HG03135 (cell line): Measurements from ENCODE around the gene SIRT4.
"Not testable (repeated sequence)": the region's sequence is repeated elsewhere in the genome, so short reads cannot be mapped to it uniquely, and the experiment has no call there.

Experiments used
- ATAC-seq: cut with Tn5 transposase; IDR thresholded peaks from one replicate; pipeline ENCODE4 v1.9.1; 2021; ENCODE audit warnings: mild to moderate bottlenecking, moderate library complexity; ENCODE audit not compliant: unreplicated experiment

SIRT4 gene, protein sequence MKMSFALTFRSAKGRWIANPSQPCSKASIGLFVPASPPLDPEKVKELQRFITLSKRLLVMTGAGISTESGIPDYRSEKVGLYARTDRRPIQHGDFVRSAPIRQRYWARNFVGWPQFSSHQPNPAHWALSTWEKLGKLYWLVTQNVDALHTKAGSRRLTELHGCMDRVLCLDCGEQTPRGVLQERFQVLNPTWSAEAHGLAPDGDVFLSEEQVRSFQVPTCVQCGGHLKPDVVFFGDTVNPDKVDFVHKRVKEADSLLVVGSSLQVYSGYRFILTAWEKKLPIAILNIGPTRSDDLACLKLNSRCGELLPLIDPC

DNA sequence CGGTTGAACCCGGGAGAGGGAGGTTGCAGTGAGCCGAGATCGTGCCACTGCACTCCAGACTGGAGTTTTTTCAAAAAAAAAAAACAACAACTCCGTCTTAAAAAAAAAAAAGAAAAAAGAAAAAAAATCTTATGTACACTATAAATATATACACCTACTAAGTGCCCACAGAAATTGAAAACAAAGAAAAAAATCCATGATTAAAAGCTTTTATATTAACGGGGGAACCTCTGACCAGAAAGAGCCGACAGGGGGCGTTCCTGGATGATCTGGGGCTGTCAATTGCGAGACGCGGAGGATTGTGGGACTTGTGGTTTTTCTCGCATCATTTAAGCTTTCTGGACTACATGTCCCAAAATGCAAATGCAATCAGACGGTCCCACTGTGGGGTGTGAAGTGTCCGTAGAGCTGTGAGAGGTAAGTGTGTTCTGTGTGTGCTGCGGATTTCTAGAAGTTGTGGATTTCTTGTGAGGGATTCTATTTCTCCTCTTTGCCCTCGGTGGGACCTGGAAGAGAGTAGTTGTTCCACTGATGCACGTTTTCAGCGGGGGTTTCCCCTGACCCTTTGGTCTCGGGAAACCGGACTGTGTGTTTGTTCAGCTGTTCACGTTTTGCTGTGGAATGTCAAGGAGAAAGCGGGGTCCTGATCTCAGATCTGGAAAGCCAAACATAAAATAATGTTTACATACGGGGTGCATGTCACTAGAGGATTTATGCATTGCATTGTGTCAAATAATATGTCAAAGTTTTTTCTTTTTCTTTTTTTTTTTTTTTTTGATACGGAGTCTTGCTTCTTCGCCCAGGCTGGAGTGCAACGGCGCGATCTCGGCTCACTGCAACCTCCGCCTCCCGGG lies at the start of gene SIRT4:
TSS of gene SIRT4 (plus strand) at position 360 of the 854 bp plus-strand sequence. CDS start 1,241 bp downstream, outside the sequence.
- peak; percentile 91 for ATAC-seq

GRCh38 chr12:120253313-120253712 lies 48.8 kb upstream of the SIRT4 start:
- ATAC-seq, result not testable (repeated sequence)

DNA sequence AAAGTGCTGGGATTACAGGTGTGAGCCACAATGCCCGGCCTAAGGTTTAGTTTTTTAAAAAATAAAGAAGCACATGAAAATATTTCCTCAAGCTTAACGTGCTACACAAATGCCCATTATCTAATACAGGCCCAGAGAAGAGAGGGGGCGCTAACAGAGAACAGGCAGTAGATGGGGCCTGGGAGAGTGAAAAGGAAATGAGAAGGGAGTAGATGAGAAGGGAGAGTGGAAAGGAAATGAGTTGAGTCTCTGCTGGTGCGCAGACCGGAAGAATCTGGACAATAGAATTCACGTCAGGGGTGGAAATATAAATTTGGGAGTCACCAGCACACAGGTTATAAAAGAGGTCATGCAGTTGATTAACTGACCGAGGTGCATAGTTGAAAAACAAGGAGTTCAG lies 47.3 kb upstream of the SIRT4 start:
- no peak for ATAC-seq

- ATAC-seq, result no peak
Measured at GRCh38 chr12:120257041-120257821, 44.9 kb upstream of the SIRT4 start.

- no peak for ATAC-seq
Measured at GRCh38 chr12:120258323-120258896, 43.7 kb upstream of the SIRT4 start.

GRCh38 chr12:120259418-120260202 lies 42.5 kb upstream of the SIRT4 start:
- ATAC-seq, result no peak

DNA sequence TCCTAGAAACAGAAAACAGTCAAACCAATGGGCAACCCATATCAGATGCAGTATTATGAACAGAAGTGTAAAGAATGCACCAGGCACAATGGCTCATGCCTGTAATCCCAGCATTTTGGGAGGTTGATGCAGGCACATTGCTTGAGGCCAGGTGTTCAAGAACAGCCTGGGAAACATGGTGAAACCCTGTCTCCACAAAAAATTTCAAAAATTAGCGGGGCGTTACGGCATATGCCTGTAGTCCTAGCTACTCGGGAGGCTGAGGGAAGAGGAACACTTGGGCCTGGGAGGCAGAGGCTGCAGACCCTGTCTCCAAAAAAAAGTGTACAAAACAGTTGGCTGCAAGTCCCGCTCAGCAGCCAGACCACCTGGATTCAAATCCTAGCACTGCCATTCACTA lies 41.5 kb upstream of the SIRT4 start:
- ATAC-seq, result no peak

GRCh38 chr12:120261951-120262851 lies 39.9 kb upstream of the SIRT4 start:
- ATAC-seq, result no peak

DNA sequence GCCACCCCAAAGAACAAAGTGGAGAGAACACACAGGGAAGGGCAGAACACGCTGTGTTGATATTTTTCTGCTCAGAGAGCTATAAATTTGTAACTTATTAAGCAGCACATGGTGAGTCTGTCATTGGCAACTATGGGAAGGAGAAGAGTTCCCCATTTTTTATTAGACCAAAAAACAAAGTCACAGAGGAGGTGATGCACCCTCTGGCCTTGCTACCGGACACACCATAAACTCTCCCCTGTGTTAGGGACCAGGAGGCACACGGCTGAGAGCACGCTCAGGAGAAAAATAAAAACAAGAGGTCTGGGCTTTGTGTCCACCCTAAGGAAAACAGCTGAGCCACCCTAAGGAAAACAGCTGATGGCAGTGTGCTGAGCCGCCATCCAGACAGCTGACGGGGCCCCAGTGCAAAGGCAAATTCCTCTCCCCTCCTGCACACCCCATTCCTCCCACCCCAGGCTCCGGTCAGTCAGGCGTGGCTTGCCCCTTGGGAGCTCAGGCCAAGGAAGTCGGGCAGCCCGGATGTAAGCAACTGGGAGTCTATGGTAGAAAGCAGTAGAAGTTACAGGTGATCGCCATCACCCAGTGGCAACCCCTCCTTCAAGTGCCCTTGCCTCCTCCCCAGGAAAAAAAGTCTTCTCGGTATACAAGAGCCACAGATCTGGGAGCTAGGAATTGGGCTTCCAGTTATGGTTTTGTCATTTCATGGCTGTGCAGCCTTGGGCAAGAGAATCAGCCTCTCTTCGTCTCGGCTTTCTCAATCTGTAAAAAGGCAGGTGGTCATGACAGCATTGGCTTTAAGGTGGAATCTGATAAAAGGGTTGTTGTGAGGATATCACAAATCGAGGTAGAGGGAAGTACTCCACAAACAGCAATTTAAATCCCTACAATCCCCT lies 39.0 kb upstream of the SIRT4 start:
- ATAC-seq, result no peak

DNA sequence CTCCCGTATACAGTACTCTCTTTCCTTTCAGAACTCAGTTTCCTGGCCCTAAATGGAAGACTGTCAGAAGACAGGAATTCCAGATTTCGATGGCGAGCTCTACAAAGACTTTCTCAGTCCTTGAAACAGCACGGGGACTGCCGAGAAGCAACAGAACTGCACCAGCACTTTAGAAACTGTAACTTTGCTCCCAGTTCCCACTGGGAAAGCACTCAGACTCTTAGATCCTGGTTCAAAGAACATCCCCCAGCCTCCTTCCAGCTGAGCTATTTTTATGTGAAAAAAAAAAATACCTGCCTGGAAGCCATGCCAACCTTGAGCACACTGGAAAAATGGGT lies 38.4 kb upstream of the SIRT4 start:
- no peak for ATAC-seq

- ATAC-seq, result no peak
Measured at GRCh38 chr12:120264086-120264903, 37.8 kb upstream of the SIRT4 start.

- no peak for ATAC-seq
Measured at GRCh38 chr12:120264904-120265472, 37.1 kb upstream of the SIRT4 start.

- ATAC-seq, result peak; percentile 65
Measured at GRCh38 chr12:120265473-120266179, 36.5 kb upstream of the SIRT4 start, which contains the start of gene PXN. Gene PXN (minus strand): TSS chr12:120265730. CDS start chr12:120265629, 101 bp downstream.

DNA sequence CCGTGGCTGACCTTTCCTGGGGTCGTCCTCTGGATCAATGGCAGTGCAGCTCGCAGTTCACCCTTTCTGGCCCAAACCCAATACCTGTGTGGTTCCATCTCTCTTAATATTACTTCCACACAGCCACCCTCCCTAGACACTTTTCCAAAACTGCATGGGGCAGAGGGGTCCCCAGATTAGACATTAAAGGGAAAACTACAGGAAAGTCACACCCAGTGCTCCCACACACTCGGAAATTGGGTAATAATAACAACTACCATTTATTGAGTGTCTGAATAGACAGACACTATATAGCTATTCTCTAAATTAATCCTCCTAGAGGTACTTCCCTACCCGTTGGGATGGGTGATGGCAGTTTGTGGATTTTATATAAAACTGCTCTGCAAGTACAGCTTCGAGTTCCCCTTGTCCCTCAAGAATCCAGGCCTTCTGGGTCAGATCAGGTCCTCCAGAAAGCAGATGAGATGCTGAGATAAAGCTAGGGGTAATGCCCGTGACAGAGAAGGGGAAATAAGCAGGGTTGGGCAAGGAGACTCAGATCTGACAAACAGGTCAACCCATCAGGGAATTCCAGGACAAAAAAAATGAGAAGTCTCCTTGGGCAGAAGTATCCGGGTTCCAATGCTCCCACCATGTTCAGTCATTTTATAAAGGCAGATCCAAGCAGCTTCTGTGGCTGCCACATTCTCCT lies 35.8 kb upstream of the SIRT4 start:
- no peak for ATAC-seq

DNA sequence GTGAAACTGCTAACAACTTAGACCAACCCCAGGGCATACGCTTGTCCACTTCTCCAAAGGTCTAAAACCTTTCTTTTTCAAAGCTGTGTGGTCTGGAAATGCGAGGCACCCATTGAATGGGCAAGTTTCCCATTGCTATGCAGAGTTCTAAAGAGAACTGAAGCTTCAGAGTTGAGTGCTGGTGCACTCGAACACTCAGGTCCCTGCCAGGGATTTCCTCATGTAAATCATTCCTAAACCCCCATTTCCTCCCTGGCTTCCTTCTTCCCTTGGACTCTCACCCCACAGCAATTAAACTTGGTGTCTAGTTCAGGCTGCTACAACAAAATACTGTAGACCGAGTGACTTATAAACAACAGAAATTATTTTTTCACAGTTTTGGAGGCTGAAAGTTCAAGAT lies 34.4 kb upstream of the SIRT4 start:
- no peak for ATAC-seq

DNA sequence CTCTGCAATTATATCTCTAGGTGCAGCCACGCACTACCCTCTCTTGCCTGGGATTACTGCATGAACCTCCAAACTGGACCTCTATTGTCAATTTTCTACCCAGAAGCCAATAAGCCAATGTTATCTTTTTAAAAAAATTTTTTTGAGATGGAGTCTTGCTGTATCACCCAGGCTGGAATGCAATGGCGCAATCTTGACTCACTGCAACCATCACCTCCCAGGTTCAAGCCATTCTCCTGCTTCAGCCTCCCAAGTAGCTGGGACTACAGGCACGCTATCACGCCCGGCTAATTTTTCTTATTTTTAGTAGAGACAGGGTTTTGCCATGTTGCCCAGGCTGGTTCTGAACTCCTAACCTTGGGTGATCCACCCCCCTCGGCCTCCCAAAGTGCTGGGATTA lies 25.4 kb upstream of the SIRT4 start:
- no peak for ATAC-seq
